ENCODE results near the gene ARL8B. TPM values are rescaled to one million over a fixed set of nuclear protein-coding genes. Genes with fewer than 3 reads are reported as not detected.
A peak's percentile ranks its signal among the peaks of the same experiment; 100 is the strongest.
"Not testable (repeated sequence)": the region's sequence is repeated elsewhere in the genome, so short reads cannot be mapped to it uniquely, and the experiment has no call there.

The ARL8B gene
- total and polyA plus RNA-seq, 9 of the 15 experiments (the other 6 are each of a cell fraction or from before 2014, with no cell fraction given), result 28.5 to 99.4 (median 77.2) TPM

DNA sequence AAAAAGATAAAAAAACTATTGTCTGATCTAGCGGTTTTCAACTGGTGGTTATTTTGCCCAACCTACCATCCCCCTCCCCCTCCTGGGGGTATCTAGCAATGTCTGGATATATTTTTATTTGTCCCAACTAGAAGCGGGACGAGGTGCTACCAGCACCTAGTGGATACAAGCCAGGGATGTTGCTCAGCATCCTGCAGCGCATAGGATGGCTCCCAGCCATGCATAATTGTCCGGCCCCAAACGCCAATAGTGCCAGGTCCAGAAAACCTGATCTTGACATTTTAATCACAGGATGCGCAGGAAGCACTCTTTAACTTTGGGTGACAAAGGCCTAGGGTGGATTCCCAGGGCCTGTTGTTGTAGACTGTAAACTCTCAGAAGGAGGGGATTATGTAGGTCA is 17.0 kb upstream of the ARL8B start:
- POLR2A ChIA-PET, result no interaction called here
- no peaks in the 10 kb centered on the region for H3K79me2 ChIP-seq (ENCODE audit: control insufficient read depth, insufficient read depth, low read length)
- TF ChIP-seq, protein P1, sequence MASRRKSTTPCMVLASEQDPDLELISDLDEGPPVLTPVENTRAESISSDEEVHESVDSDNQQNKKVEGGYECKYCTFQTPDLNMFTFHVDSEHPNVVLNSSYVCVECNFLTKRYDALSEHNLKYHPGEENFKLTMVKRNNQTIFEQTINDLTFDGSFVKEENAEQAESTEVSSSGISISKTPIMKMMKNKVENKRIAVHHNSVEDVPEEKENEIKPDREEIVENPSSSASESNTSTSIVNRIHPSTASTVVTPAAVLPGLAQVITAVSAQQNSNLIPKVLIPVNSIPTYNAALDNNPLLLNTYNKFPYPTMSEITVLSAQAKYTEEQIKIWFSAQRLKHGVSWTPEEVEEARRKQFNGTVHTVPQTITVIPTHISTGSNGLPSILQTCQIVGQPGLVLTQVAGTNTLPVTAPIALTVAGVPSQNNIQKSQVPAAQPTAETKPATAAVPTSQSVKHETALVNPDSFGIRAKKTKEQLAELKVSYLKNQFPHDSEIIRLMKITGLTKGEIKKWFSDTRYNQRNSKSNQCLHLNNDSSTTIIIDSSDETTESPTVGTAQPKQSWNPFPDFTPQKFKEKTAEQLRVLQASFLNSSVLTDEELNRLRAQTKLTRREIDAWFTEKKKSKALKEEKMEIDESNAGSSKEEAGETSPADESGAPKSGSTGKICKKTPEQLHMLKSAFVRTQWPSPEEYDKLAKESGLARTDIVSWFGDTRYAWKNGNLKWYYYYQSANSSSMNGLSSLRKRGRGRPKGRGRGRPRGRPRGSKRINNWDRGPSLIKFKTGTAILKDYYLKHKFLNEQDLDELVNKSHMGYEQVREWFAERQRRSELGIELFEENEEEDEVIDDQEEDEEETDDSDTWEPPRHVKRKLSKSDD (conservative IDR thresholded peaks at IDR 0.05; ENCODE audit: low read length), result no peak
- TF ChIP-seq KDM1A (IDR thresholded peaks at IDR 0.05), result peak in 1 of 2 experiments; percentile 78; a peak in 1 of 4 replicates
- intact Hi-C loops (cut with micrococcal nuclease) (no loop called here), in situ Hi-C loops (cut with MboI) (no loop called here)
- H3K36me3 ChIP-seq (ENCODE audit: control insufficient read depth, insufficient read depth, low read length), result no peaks in the 10 kb centered on the region
- H4K20me1 ChIP-seq (replicated peaks; ENCODE audit: control insufficient read depth, insufficient read depth, low read length), result no peaks in the 10 kb centered on the region
- no TSS peak for BruUV-seq (replicated peaks)
- no peak overlapping the region for H3K4me3 ChIP-seq
- H3K27me3 ChIP-seq (ENCODE audit: control insufficient read depth in 2 of 2, insufficient read depth in 2 of 2, low read length in 2 of 2), result no peaks in the 10 kb centered on the region
- H2AFZ ChIP-seq (ENCODE audit: low read depth, low read length), result no peak overlapping the region
- CTCF ChIA-PET (ENCODE audit: low intra/inter-chr PET ratio), result no interaction called here
- 93% methylated on average over 7 of the region's 7 CpGs for WGBS (ENCODE audit: insufficient coverage, low coverage, missing lambda C conversion rate)
- H3K27ac ChIP-seq (ENCODE audit: extremely low read depth, low read depth, low read length), result no peak overlapping the region
- DNase-seq (ENCODE audit: extremely low read depth in 1 of 4, low spot score in 3 of 4), result no peak
- H3K4me1 ChIP-seq (replicated peaks in 1 of 2; ENCODE audit: control insufficient read depth in 2 of 2, insufficient read depth in 2 of 2, low read length in 2 of 2), result peaks cover 28% of the 10 kb centered on the region in 2 experiments
- FAIRE-seq, result no peak
- no peaks in the 10 kb centered on the region for H3K9me3 ChIP-seq (replicated peaks; ENCODE audit: control insufficient read depth, insufficient read depth, low read depth, low read length)
- H3K9ac ChIP-seq (ENCODE audit: insufficient read depth in 1 of 2, low read depth in 2 of 2, low read length in 2 of 2), result no peak overlapping the region
- H3K4me2 ChIP-seq (ENCODE audit: insufficient read depth, low read length), result no peak overlapping the region
- H3K9me1 ChIP-seq (ENCODE audit: control insufficient read depth, insufficient read depth, low read length), result no peaks in the 10 kb centered on the region
- no peak for ATAC-seq

DNA sequence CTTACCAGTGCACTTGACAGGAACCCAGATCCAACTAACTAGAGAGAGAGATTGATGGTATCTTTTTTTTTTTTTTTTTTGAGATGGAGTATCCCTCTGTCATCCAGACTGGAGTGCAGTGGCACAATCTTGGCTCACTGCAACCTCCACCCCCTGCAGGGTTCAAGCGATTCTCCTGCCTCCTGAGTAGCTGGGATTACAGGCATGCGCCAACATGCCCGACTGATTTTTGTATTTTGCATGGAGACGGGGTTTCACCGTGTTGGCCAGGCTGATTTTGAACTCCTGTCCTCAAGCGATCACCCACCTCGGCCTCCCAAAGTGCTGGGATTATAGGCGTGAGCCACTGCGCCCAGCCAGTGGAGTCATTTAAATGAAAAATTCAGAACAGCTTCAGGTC is 15.7 kb upstream of the ARL8B start:
- intact Hi-C loops (cut with micrococcal nuclease); H3K27ac ChIP-seq (ENCODE audit: extremely low read depth, low read depth, low read length); H3K4me2 ChIP-seq (ENCODE audit: insufficient read depth, low read length); H3K9ac ChIP-seq (ENCODE audit: insufficient read depth in 1 of 2, low read depth in 2 of 2, low read length in 2 of 2); H3K4me3 ChIP-seq; FAIRE-seq; ATAC-seq; DNase-seq (ENCODE audit: extremely low read depth in 1 of 4, low spot score in 3 of 4); BruUV-seq (replicated peaks); H3K9me3 ChIP-seq (replicated peaks; ENCODE audit: control insufficient read depth, insufficient read depth, low read depth, low read length); H3K79me2 ChIP-seq (ENCODE audit: control insufficient read depth, insufficient read depth, low read length); H4K20me1 ChIP-seq (replicated peaks; ENCODE audit: control insufficient read depth, insufficient read depth, low read length); H3K9me1 ChIP-seq (ENCODE audit: control insufficient read depth, insufficient read depth, low read length); in situ Hi-C loops (cut with MboI); H3K36me3 ChIP-seq (ENCODE audit: control insufficient read depth, insufficient read depth, low read length); H2AFZ ChIP-seq (ENCODE audit: low read depth, low read length); H3K27me3 ChIP-seq (ENCODE audit: control insufficient read depth in 2 of 2, insufficient read depth in 2 of 2, low read length in 2 of 2); CTCF ChIA-PET (ENCODE audit: low intra/inter-chr PET ratio): not testable (repeated sequence)
- H3K4me1 ChIP-seq (replicated peaks in 1 of 2; ENCODE audit: control insufficient read depth in 2 of 2, insufficient read depth in 2 of 2, low read length in 2 of 2), result peaks cover 28 to 34% of the 10 kb centered on the region in 2 experiments
- 0 out of 2 replicates have a peak, but pooled peaks have one; percentile 10 for TF ChIP-seq MTA2 (IDR thresholded peaks at IDR 0.05; ENCODE audit: low read depth)
- POLR2A ChIA-PET, result interaction anchor here (0.6 to 2.5 kb wide), 3 partner anchors 8 to 657 kb away, joined by 3 to 8 read pairs (median 4); no protein-coding TSS in a partner anchor
- 79% methylated on average over 9 of the region's 9 CpGs for WGBS (ENCODE audit: insufficient coverage, low coverage, missing lambda C conversion rate)

Measured in K562 (cell line).